Vein endothelial cell (primary cell): ENCODE data around the gene NPTN. TPM values are rescaled to one million over a fixed set of nuclear protein-coding genes. Genes with fewer than 3 reads are reported as not detected.

ENCODE experiments used
- total RNA-seq: library from RNA; depleted of rRNA; stranded (reverse); fragments of >200 nt; gene quantifications from 2 replicates; pipeline ENCODE4 v1.2.3, GENCODE V29; 2012

NPTN gene
- 110 and 128 TPM in 2 replicates for total RNA-seq

DNA sequence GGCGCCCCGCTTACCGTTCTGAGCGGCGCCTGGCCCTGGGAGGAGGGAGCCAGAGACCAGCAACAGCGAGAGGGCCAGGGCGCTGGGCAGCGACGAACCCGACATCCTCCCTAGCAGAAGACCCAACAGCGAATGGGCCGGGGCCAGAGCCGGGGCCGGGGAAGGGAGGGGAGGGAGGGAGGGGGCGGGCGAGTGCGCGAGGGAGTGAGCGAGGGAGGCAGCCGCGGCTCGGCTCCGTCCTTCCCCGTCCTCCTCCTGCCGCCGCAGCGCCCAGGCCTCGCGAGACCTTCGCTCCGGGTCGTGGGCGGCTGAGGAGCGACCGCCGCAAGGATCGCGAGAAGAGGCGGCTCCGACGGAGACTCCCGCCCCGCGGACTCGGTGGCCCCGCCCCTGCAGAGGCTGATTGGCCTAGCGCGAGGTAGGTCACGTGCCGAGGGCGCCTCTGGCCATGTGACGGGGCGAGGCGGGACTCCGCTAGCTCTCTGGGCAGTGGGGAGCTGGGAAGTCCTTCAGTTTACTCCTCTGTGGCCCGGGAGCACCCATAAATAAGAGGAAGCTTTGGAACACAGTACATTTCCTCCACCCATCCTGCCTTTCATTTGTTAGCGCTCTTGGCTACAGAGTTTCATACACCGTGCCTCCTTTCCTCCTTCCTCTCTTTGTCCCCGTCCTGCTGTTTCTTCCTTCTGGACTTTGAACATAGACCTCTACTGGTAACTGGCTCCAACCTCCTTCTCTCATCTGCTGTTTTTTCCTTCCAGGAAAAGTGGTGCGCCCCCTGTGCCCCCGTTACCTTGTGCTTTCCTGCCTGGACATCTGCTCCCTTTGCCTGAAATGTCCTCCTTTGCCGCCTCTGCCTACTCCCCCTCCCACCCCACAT, at the start of gene NPTN:
Gene NPTN (minus strand): TSS at position 279 of the 880 bp plus-strand sequence. CDS start 174 bp downstream, at position 105.

Other genes starting within 250 kb of the NPTN start
- not detected in 2 replicates for gene REC114, start 190.2 kb downstream of the NPTN start, total RNA-seq
- gene CD276, start 51.0 kb upstream of the NPTN start, total RNA-seq = 81.1 and 95.7 TPM in 2 replicates
- 0.10 and 0.65 TPM in 2 replicates for gene INSYN1, start 120.0 kb upstream of the NPTN start, total RNA-seq
- not detected in 2 replicates for gene TBC1D21, start 240.2 kb upstream of the NPTN start, total RNA-seq